Measurements from ENCODE around the gene SMAD5.

SMAD5 gene

DNA sequence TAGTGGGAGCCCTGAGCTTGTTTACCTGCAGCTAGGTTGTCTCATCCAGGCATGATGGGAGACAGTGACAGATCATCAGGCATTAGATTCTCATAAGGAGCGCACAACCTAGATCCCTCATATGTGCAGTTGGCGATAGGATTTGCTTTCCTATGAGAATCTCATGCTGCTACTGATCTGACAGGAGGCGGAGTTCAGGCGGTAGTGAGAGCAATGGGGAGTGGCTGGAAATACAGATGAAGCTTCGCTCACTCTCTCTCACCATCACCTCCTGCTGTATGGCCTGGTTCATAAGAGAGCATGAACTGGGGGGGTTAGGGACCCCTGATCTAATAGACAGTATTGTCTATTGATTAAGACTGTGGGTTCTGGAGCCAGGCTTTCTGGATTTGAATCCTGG, 24.9 kb downstream of the SMAD5 start:
- no peak for DNase-seq (ENCODE audit: low spot score)

DNA sequence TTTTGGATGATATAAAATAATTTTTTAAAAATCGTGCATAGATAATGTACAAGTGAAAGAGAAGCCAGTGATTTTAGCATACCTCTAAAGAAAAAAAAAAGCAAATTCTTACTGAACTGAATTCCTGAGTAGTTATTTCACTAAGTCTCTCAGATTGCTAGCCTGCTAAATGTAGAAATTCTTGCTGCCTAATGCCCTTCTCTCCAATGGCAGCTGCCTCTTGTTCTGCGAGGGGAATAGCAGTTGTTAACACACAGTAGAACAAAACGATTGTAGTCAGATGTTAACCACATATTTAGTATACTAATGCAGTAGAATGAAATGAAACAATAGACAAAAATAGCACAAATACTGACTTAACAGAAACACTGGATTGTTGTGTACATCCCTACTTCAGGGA, 26.8 kb downstream of the SMAD5 start:
- DNase-seq (ENCODE audit: low spot score) = no peak

DNA sequence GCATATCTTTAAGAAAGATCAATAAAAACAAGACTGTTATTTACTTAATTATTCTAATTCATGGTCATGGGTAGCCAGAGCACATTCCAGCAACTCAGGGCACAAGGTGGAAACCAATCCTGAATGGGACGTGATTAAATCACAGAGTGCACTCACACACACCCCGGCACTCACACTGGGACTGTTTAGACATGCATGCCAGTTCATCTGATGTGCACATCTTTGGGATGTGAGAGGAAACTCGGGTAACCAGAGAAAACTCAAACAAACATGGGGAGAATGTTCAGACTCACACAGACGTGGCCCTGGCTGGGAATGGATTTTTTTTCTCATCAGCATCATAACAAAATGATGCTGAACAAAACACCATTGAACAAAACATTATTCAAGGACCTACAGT, 29.4 kb downstream of the SMAD5 start:
- no peak for DNase-seq (ENCODE audit: low spot score)

DNA sequence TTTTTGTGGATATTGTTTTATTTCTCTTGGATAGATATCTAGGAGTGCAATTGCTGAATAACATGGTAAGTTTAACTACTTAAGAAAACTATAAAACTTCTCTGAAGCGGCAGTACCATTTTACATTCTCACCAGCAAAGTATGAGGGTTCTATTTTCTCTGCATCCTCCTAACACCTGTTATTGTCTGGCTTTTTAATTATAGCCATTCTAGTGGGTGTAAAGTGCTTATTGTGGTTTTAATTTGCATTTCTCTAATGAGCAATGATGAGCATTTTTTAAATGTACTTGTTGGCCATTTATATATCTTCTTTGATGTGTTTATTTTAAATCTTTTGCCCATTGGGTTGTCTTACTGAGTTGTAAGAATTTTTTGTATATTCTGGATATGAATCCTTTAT, 31.6 kb downstream of the SMAD5 start:
- DNase-seq (ENCODE audit: low spot score) = no peak

- no peak for DNase-seq (ENCODE audit: low spot score)
These were observed 34.3 kb downstream of the SMAD5 start for GRCh38 chr5:136166909-136167308.

DNA sequence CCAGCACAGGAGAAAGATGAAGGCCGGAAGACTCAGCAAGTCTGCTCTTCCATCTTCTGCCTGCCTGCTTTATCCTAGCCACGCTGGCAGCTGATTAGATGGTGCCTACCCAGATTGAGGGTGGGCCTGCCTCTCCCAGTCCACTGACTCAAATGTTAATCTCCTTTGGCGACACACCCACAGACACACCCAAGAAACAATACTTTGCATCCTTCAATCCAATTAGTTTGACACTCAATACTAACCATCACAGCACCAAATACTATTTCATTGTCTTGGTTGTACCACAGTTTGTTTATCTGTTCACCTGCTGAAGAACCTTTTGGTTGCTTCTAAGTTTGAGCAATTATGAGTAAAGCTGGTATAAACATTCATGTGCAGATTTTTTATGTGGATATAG, 36.6 kb downstream of the SMAD5 start:
- no peak for DNase-seq (ENCODE audit: low spot score)

DNA sequence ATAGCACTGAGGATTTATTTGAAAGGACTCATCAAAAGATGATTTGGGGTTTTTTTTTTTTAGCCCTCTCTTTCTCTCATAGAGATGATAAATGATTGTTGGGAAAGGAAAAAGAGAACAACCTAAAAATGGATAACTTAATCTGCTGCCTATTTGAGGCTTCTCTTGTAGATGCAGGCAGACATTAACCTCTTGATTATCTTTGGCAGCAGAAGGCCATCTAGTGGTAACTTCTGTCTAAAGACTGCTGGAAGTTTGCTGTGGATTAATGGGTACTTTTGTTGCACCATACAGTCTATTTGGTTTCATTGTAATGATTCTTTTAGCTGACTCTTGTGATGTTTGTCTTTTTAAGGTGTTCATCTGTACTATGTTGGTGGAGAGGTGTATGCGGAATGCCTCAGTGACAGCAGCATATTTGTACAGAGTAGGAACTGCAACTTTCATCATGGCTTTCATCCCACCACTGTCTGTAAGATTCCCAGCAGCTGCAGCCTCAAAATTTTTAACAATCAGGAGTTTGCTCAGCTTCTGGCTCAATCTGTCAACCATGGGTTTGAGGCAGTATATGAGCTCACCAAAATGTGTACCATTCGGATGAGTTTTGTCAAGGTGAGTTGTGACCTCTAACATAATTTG, 41.5 kb downstream of the SMAD5 start:
- peak; percentile 44 for DNase-seq (ENCODE audit: low spot score)

DNA sequence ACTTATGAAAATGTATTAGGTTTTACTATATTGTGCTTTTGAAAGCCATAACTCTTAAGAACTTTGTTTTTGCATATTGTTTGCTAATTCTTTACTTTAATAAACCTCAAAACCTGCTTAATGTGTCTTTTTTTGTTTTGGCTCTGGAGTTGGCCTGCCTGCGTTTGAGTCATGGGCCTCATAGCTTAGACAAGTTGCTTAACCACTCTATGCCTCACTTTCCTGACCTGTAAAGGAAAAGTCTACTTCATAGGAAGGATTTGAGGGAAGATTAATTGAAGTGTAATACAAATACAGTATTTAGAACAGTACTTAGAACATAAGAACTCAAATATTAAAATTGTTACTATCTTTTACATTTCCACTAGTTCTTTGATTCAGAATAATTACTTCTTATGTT, 50.0 kb downstream of the SMAD5 start:
- DNase-seq (ENCODE audit: low spot score) = no peak

GRCh38 chr5:136185974-136186665, 53.5 kb downstream of the SMAD5 start:
- DNase-seq (ENCODE audit: low spot score) = no peak

DNA sequence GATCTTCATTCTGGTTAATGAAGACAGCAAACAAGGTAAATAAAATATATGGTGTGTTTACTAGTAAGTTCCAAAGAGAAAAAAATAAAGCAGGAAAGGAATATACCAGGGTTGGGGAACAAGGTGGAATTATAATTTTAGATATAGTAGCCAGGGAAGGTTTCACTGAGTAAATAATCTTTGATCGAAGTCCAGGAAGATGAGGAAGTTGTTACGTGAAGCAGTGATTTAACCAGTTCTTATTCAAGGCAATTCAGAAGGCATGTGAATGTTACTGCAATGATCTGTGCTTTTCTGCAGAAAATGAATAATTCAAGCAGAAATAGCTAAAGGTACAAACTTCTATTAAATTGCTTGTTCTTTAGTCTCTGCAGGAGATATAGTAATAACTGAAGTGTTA, 54.2 kb downstream of the SMAD5 start:
- DNase-seq (ENCODE audit: low spot score) = no peak

GRCh38 chr5:136188859-136189258, 56.2 kb downstream of the SMAD5 start:
- no peak for DNase-seq (ENCODE audit: low spot score)

GRCh38 chr5:136190091-136190720, 57.6 kb downstream of the SMAD5 start:
- DNase-seq (ENCODE audit: low spot score) = no peak

DNA sequence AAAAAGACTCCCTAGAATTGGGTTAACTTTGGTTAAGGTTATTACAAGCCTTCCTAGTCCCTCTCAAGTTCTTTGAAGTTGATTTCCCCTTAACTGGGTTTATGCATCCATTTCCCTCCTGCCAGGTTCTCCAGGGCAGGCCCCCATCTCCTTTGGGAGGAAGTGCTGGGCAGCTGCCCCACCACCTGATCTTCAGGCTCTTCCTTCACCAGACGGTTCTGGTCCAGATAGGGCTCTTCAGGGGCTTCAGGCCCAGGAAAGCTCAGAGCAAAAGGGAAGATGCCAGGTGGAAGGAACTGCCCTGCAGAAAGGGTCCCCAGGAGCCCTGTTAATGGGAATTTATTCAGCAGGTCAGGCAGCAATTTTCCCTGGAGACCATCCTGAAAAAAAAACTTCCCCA, 58.3 kb downstream of the SMAD5 start:
- no peak for DNase-seq (ENCODE audit: low spot score)

DNA sequence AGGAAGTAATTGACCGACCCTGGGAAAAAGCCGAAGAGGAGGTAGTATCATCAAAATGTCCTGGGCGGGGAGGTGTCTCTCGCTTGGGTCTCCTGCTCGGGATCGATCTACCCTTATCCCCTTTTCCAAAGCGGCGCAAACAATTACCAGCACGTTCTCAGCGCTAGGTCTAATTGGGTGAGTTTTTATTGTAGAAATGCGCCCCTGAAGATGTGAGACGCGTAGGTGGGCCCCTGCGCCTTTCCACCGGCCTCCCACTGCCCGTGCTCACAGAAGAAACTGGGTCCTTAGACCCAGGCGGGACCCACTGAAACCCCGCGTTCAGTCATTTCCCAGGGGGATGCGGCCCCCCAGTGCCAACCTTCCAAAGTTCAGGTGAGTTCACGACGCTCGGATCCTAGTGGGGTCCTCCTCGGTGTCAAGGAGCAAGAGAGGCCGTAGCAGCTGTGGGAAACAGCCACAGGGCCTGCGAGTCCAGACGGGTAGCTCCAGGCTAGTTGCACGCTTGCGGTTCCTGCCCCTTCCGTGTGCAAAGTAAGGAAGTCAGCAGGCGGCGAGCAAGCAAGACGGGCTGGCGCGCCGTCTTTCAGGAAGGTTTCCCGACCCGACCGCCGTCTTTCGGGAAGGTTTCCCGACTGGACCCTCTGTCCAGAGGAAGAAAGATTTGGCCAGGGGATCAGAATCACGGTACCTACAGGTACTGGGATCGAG, 58.8 kb downstream of the SMAD5 start:
- DNase-seq (ENCODE audit: low spot score) = peak; percentile 49

GRCh38 chr5:136192015-136192525, 59.4 kb downstream of the SMAD5 start:
- DNase-seq (ENCODE audit: low spot score) = peak; percentile 51

DNA sequence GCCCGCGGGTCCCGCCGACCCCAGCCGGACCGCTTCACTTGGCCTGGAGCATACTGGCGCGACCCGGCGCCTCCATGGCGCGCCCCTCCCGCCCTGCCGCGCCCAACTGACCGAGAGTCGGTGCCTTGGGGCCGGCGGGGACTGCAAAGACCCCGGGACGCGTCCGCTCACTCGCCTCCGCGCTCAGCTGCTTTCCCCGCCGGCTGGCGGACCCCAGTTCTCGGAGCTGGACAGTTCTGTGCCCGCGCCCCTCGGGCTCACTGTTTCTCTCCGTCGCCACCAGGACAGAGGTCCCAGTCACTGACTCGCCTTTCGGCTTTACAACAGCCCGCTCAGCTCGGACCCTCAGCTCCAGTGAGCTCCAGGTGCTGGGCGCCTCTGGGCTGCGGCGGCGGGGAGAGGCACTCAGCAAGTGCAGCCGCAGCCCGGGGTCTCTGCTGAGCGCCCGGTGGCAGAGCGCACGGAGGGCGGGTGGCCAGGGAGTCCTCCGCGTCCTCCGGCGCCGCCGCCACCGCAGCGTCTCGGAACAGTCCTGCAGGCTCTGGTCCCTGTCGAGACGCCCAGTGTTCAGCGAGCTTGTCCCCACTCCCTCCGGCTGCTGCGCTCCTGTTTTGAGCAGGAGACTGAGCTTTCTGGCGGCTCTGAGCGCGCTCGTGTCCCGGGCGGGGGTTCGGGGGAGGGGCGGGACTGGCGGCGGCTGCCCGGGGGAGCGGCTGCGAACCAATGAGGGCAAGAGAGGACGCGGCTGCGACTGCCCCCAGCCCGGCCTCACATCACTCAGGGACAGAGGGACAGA, 60.1 kb downstream of the SMAD5 start, which contains the start of gene SMIM32:
TSS of gene SMIM32 (minus strand) at position 637 of the 796 bp plus-strand sequence. CDS start 638 bp downstream, outside the sequence.
- DNase-seq (ENCODE audit: low spot score) = peak; percentile 65

GRCh38 chr5:136193322-136193935, 60.8 kb downstream of the SMAD5 start:
- DNase-seq (ENCODE audit: low spot score) = no peak

- DNase-seq (ENCODE audit: low spot score) = no peak
These were observed 61.9 kb downstream of the SMAD5 start for GRCh38 chr5:136194576-136194975.

DNA sequence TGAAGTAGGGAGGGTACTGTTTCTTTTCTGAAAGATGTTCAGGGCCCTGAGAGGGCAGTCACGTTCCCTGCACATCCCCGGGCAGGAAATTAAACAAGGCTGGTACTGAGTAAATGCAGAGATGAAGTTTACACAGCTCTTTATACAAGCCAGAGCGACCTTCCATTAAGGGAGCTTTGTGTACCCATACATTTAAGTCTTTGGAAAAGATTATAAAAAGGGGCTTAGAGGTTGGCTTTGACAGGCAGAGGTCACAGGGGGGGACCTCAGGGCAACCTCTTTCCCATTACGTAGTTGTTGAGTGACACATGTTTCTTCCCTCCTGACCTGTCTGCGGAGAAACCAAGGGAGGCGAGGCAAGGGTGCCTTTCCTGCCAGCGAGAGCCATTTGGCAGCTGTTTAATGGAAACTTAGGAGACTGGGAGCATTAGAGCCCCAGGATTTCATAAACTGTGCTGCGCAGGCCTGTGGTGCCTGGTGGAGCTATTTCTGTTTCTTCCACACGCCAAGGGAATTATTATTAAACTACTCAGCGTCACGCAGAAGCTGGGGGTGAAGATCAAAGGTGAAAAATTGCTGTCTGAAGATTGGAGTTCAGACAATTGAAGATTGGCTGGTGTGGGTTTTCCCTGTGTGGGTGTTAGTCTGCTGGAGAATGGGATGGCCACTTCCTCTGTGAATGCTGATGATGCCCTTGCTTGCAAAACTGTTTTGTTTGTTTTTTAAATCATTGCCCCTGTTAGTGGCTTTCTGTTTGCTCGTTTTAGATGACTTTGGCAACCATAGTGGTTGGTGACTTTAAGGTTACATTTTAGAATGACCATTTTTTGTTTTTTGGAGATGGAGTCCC, 63.6 kb downstream of the SMAD5 start:
- no peak for DNase-seq (ENCODE audit: low spot score)

DNA sequence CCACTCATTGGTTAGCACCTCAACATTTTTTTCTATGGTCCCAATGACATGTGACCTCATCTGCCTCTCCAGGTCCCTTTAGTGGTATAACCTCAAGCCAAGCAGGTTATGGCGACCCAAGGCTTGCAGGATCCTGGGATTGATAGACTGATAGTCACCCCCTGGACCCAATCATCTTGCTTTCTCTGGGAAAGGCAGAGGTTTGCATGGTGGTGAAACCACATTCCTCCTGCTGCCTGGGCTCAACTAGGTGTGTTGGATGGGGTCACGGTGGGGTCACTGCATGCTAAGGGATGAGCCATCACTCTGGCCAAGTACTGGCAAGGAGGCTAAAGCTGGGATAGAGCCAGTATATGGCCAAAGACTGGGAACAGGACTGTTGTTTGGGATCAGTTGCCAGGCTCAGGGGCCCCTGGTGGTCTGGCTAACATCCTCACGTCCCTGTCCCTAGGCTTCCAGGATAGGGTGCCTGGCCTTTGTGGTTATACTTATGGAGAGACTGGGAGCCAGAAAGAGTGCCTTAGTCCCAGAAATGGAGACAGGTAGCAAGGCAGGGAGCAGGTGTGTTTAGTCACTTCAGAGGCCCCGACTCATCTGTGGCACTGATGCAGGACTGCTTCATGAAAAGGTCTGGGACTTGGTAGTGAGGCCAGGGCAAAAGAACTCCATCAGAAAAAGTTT, 65.0 kb downstream of the SMAD5 start:
- DNase-seq (ENCODE audit: low spot score) = no peak
